GM23248 (cell line): ENCODE data around the gene MRO. TPM values are rescaled to one million over a fixed set of nuclear protein-coding genes. Genes with fewer than 3 reads are reported as not detected.

Experiments used
- DNase-seq: peaks from one replicate; pipeline ENCODE4 v3.0.0-alpha.2; 2015
- H2AFZ ChIP-seq: fragments of 200-600 bp; sonication (generic); 2 replicates; pipeline ENCODE4 v1.6.1; 2016; ENCODE audit warnings: antibody characterized with exemption
- H3F3A ChIP-seq: fragments of 200-600 bp; sonication (generic); 2 replicates; pipeline ENCODE4 v1.6.1; 2016; ENCODE audit warnings: mild to moderate bottlenecking, antibody characterized with exemption, mixed run types; ENCODE audit not compliant: insufficient read depth
- H3K27ac ChIP-seq: fragments of 200-600 bp; sonication (generic); 2 replicates; pipeline ENCODE4 v1.5.1; 2016; ENCODE audit warnings: mild to moderate bottlenecking
- H3K27me3 ChIP-seq: fragments of 200-600 bp; sonication (generic); replicated peaks from 2 replicates; pipeline ENCODE4 v1.6.1; 2016; ENCODE audit warnings: mild to moderate bottlenecking; ENCODE audit not compliant: insufficient read depth
- H3K36me3 ChIP-seq: fragments of 200-600 bp; sonication (generic); 2 replicates; pipeline ENCODE4 v1.6.1; 2016; ENCODE audit warnings: low read depth, mild to moderate bottlenecking
- H3K4me1 ChIP-seq: fragments of 200-600 bp; sonication (generic); 2 replicates; pipeline ENCODE4 v1.6.1; 2016; ENCODE audit warnings: mild to moderate bottlenecking; ENCODE audit not compliant: insufficient read depth
- H3K4me2 ChIP-seq: fragments of 200-600 bp; sonication (generic); one replicate; pipeline ENCODE4 v1.6.1; 2016; ENCODE audit warnings: mild to moderate bottlenecking; ENCODE audit not compliant: unreplicated experiment
- H3K4me3 ChIP-seq: fragments of 200-600 bp; sonication (generic); 2 replicates; pipeline ENCODE4 v1.5.1; 2016; ENCODE audit warnings: mild to moderate bottlenecking
- H3K79me2 ChIP-seq: fragments of 200-600 bp; sonication (generic); 2 replicates; pipeline ENCODE4 v1.6.1; 2016; ENCODE audit warnings: mild to moderate bottlenecking; ENCODE audit not compliant: insufficient read depth
- H3K9ac ChIP-seq: fragments of 200-600 bp; sonication (generic); 2 replicates; pipeline ENCODE4 v1.6.1; 2016; ENCODE audit warnings: mild to moderate bottlenecking
- H3K9me2 ChIP-seq: fragments of 200-600 bp; sonication (generic); 2 replicates; pipeline ENCODE4 v1.6.1; 2016; ENCODE audit warnings: mixed run types, mild to moderate bottlenecking, moderate library complexity; ENCODE audit not compliant: insufficient read depth
- H3K9me3 ChIP-seq: fragments of 200-600 bp; sonication (generic); one replicate; pipeline ENCODE4 v1.6.1; 2017; ENCODE audit warnings: low read depth
- H4K20me1 ChIP-seq: fragments of 200-600 bp; sonication (generic); 2 replicates; pipeline ENCODE4 v1.6.0; 2016; ENCODE audit not compliant: insufficient read depth
- EZH2 ChIP-seq: fragments of 200-600 bp; sonication (generic); IDR thresholded peaks from 2 replicates; pipeline ENCODE4 v1.6.1; 2018; ENCODE audit warnings: antibody characterized with exemption, mild to moderate bottlenecking; ENCODE audit not compliant: insufficient read depth, poor library complexity, severe bottlenecking
- EZH2phosphoT487 ChIP-seq: fragments of 200-600 bp; sonication (generic); IDR thresholded peaks from 2 replicates; pipeline ENCODE4 v1.6.1; 2018; ENCODE audit warnings: antibody characterized with exemption, moderate library complexity, mild to moderate bottlenecking, low read depth; ENCODE audit not compliant: insufficient read depth
- WGBS, 2 experiments: methylation state at CpG; one replicate each; pipeline ENCODE4 v1.1.6; 2015 to 2017; ENCODE audit warnings: low lambda C conversion rate in 2 of 2, low coverage in 1 of 2; ENCODE audit errors: missing lambda C conversion rate in 2 of 2; 5-methylcytosine and 5-hydroxymethylcytosine counted together
- in situ Hi-C: fragments of 300-500 bp; cut with MboI; formaldehyde crosslinking; loops from 2 replicates; pipeline ENCODE4 v1.15.0; 2020
- polyA plus RNA-seq: library from polyadenylated mRNA; unstranded; fragments of >200 nt; fragmentation: Nextera tagmentation; extraction: Ambion mirVana; gene quantifications from 2 replicates; pipeline ENCODE4 v1.2.1, GENCODE V29; 2016
- total RNA-seq: library from RNA; depleted of rRNA; stranded (reverse); fragments of >200 nt; shearing (Covaris generic); gene quantifications from 2 replicates; pipeline ENCODE4 v1.2.3, GENCODE V29; 2014; rRNA removed

MRO gene
- total RNA-seq (not detected in 2 replicates), polyA plus RNA-seq (not detected in 2 replicates)

DNA sequence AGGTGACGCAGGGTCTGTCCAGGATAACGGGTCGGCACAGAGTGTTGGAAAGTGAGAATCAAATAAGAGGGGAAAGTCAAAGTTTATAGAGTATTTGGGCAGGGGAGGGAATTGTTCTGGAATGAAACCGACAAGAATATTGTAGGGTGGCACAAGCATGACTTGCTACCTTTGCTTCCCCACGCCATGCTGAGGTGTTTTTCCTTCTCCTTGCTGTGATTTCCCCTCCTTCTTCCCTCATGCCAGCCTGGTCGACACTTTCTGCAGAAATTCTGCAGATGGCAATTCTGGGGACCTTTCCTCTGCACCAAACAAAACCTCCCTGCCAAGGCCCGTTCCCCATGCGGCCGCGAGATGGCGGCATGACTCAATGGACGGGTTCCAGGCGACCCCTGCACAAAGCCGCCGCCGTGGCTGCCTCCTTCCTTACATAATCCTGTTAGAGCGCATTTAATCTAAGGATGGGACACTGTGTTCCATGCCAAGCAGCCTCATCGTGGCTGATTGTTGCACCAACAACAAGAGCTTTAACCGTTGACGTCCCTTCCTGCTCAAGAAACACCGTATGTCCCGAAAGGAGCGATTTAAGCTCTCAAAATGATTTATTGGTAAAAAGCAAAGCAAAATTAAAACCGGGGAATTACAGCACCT lies at the start of gene MRO:
Gene MRO, minus strand, starts transcription at position 289 of the 651 bp plus-strand sequence. CDS start 10,616 bp downstream, outside the sequence.
- DNase-seq, result peak; percentile 85
- TF ChIP-seq EZH2 (no peak), EZH2phosphoT487 (no peak)
- H3K9me2 ChIP-seq, result no peaks in the 10 kb centered on the region
- peak within 1 kb of the TSS; percentile 85 for H2AFZ ChIP-seq
- H4K20me1 ChIP-seq, result no peaks in the 10 kb centered on the region
- peak within 1 kb of the TSS; percentile 48 for H3K9ac ChIP-seq
- peak within 1 kb of the TSS; percentile 71 for H3K4me3 ChIP-seq
- H3K27me3 ChIP-seq, result no peaks in the 10 kb centered on the region; the same call in 1 of the 2 replicates
- in situ Hi-C loops, result no loop called here
- no peaks in the 10 kb centered on the region for H3K36me3 ChIP-seq
- no peaks in the 10 kb centered on the region for H3K79me2 ChIP-seq
- no peaks in the 10 kb centered on the region for H3F3A ChIP-seq
- no peaks in the 10 kb centered on the region for H3K9me3 ChIP-seq
- no peaks in the 10 kb centered on the region for H3K4me1 ChIP-seq
- H3K4me2 ChIP-seq, result peak within 1 kb of the TSS; percentile 90
- WGBS, 2 experiments, result 2 to 3% methylated on average over 24 of the region's 24 CpGs
- no peak within 1 kb of the TSS for H3K27ac ChIP-seq

DNA sequence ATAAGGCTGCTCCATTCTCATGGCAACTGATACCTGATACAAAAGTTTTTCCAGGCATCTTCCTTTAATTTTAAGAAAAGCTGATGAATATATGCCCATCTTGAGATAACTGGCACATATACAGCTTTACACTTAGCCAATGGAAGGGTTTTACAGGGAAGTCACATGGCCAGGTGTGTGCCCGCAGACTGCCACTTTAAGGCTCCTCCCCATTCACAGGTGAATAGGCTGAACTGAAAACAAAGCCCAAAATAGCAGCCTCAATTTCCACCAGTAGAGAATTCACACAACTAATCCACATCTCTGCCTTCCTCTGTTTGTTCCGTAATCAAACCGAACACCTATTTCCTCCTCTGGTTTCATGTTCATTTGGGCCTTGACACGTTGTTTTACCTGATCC lies 49.3 kb upstream of the MRO start:
- no peak overlapping the region for H3K4me2 ChIP-seq
- in situ Hi-C loops, result no loop called here

DNA sequence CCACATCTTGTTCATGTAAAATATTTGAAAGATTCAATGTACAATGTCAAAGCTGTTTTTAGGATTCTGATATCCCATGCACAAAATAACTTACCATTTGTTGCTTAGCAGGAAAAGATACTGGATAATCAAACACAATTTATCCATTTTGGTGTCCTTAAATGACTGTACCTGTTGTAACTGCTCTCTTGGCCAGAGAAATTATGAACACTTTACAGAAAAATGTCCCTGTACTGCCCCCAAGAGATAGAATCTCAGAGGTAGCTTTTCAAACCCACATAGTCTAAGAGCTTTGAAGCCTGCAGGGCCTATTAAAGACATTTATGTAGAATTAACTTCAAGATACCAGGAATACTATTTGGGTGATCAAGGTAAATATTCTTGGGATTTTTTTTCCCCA lies 46.9 kb upstream of the MRO start:
- no peaks in the 10 kb centered on the region for H3K27me3 ChIP-seq
- no peak overlapping the region for H3K4me3 ChIP-seq
- H3K4me2 ChIP-seq, result no peak overlapping the region
- TF ChIP-seq EZH2phosphoT487 (no peak), EZH2 (no peak)
- H3K9me2 ChIP-seq, result no peaks in the 10 kb centered on the region
- in situ Hi-C loops, result no loop called here
- peak; percentile 34 for DNase-seq
- no peak overlapping the region for H2AFZ ChIP-seq
- H3K27ac ChIP-seq, result no peak overlapping the region
- peaks cover 15% of the 10 kb centered on the region for H3K4me1 ChIP-seq
- H3K36me3 ChIP-seq, result no peaks in the 10 kb centered on the region
- no peaks in the 10 kb centered on the region for H4K20me1 ChIP-seq
- H3F3A ChIP-seq, result peaks cover 16% of the 10 kb centered on the region
- H3K9me3 ChIP-seq, result no peaks in the 10 kb centered on the region
- no peaks in the 10 kb centered on the region for H3K79me2 ChIP-seq
- no peak overlapping the region for H3K9ac ChIP-seq

More for the DNA sequence above, 49.3 kb upstream of the MRO start:
- Histone ChIP-seq H3K79me2 (no peaks in the 10 kb centered on the region), H4K20me1 (no peaks in the 10 kb centered on the region), H3F3A (peaks cover 16% of the 10 kb centered on the region), H3K4me1 (peaks cover 15% of the 10 kb centered on the region), H3K27me3 (no peaks in the 10 kb centered on the region), H3K9me2 (no peaks in the 10 kb centered on the region), H2AFZ (no peak overlapping the region), H3K36me3 (no peaks in the 10 kb centered on the region), H3K4me3 (no peak overlapping the region), H3K27ac (no peak overlapping the region), H3K9me3 (no peaks in the 10 kb centered on the region), H3K9ac (no peak overlapping the region)
- TF ChIP-seq EZH2 (no peak), EZH2phosphoT487 (no peak)
- DNase-seq, result no peak
- WGBS, 2 experiments, result 96 to 97% methylated on average over 4 of the region's 4 CpGs

DNA sequence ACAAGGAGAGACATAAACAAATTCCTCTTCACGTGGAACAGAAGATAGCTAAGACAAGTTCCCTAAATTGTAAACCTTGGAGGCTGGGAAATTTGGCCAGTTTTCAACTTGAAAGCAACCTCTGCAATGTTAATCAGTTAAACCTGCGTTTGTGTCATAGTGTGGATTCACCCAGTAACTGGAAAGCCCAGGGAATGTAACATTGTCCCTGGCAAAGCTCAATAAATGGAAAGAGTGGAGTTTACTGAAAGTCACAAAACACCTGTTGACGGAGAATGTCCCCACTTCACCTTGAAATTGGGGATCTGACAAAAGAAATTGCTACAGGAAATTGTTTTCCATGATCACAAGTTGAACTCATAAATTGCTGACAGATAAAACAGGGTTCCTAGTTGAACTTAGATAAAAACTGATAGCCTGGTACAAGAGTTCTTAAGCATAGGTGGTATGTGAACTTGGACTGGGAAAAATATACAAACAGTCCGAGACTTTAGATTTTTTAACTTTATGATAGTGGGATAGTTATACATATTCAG lies 44.1 kb upstream of the MRO start:
- DNase-seq, result no peak
- Histone ChIP-seq H3K27ac (no peak overlapping the region), H3K9me2 (no peaks in the 10 kb centered on the region), H4K20me1 (no peaks in the 10 kb centered on the region), H2AFZ (no peak overlapping the region), H3K27me3 (no peaks in the 10 kb centered on the region), H3K4me2 (no peak overlapping the region), H3K36me3 (no peaks in the 10 kb centered on the region), H3K79me2 (no peaks in the 10 kb centered on the region), H3K4me3 (no peak overlapping the region), H3K4me1 (peaks cover 16% of the 10 kb centered on the region), H3F3A (peaks cover 3% of the 10 kb centered on the region; the same call in 1 of the 2 replicates), H3K9me3 (no peaks in the 10 kb centered on the region), H3K9ac (no peak overlapping the region)
- WGBS, 2 experiments, result 55 to 61% methylated on average over 4 of the region's 4 CpGs
- in situ Hi-C loops, result no loop called here
- TF ChIP-seq EZH2 (no peak), EZH2phosphoT487 (no peak)
